ENCODE data around the gene CDKN2AIP.

DNA sequence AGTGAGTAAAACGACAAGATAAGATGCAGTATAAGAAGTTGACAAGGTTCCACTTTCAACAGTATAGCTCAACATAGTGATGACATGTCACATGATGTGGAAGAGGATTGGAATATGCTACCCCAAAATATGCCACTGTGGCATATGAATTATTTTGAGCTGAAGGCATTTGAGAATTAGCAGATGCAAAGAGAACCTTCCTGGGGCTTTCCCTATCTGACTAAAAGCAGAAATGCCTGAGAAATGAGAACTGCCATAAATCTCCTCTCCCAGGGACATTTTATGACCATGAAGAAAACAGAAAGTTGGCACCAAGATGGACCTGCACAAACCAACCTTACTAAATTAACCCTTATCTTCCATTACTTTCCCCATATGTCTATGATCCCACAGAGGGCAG is 24.8 kb downstream of the CDKN2AIP start:
- no peak for TF ChIP-seq POLR2A (IDR thresholded peaks at IDR 0.05; ENCODE audit: low read length)
- TF ChIP-seq GATA1 (IDR thresholded peaks at IDR 0.05; ENCODE audit: low read depth, low read length), result no peak
